SK-N-SH treated with all-trans-retinoic acid at 6 μM for 48 hours (cell line): ENCODE data around the gene PRKCB.

Experiments used
- ATAC-seq: fragments of 200-7000 bp; cut with Tn5 transposase; 3 replicates; pipeline ENCODE4 v1.9.1; 2020; ENCODE audit warnings: mild to moderate bottlenecking, moderate library complexity
- CREB5 ChIP-seq: fragments of 250-450 bp; sonication (Bioruptor Pico); IDR thresholded peaks from 2 replicates; pipeline ENCODE4 v1.5.1; 2020; ENCODE audit warnings: low read depth, mild to moderate bottlenecking, moderate library complexity
- CSDC2 ChIP-seq: fragments of 250-450 bp; sonication (Bioruptor Pico); IDR thresholded peaks from 2 replicates; pipeline ENCODE4 v1.5.0; 2020; ENCODE audit warnings: mild to moderate bottlenecking, moderate library complexity
- CSRNP3 ChIP-seq: fragments of 250-450 bp; sonication (Bioruptor Pico); IDR thresholded peaks from 2 replicates; pipeline ENCODE4 v1.5.1; 2021; ENCODE audit warnings: mild to moderate bottlenecking, moderate library complexity
- ESRRG ChIP-seq: fragments of 250-450 bp; sonication (Bioruptor Pico); IDR thresholded peaks from 2 replicates; pipeline ENCODE4 v1.6.1; 2021; ENCODE audit warnings: mild to moderate bottlenecking
- GLIS3 ChIP-seq: fragments of 250-450 bp; sonication (Bioruptor Pico); IDR thresholded peaks from 2 replicates; pipeline ENCODE4 v1.5.0; 2020; ENCODE audit warnings: mild to moderate bottlenecking, moderate library complexity
- ISL1 ChIP-seq: fragments of 250-450 bp; sonication (Bioruptor Pico); IDR thresholded peaks from 2 replicates; pipeline ENCODE4 v2.1.2; 2022; ENCODE audit warnings: mild to moderate bottlenecking, moderate library complexity
- OSR1 ChIP-seq: fragments of 250-450 bp; sonication (Bioruptor Pico); IDR thresholded peaks from 2 replicates; pipeline ENCODE4 v1.8.0; 2022; ENCODE audit warnings: moderate library complexity, mild to moderate bottlenecking, inconsistent platforms
- PATZ1 ChIP-seq: fragments of 250-450 bp; sonication (Bioruptor Pico); IDR thresholded peaks from 2 replicates; pipeline ENCODE4 v1.8.0; 2020; ENCODE audit warnings: mild to moderate bottlenecking, moderate library complexity, borderline replicate concordance
- PPARA ChIP-seq: fragments of 250-450 bp; sonication (Bioruptor Pico); IDR thresholded peaks from 2 replicates; pipeline ENCODE4 v1.5.0; 2020; ENCODE audit warnings: mild to moderate bottlenecking, borderline replicate concordance
- RARB ChIP-seq: fragments of 250-450 bp; sonication (Bioruptor Pico); IDR thresholded peaks from 2 replicates; pipeline ENCODE4 v1.8.0; 2021; ENCODE audit warnings: mild to moderate bottlenecking, moderate library complexity
- SNAI2 ChIP-seq: fragments of 250-450 bp; sonication (Bioruptor Pico); IDR thresholded peaks from 2 replicates; pipeline ENCODE4 v1.5.0; 2020; ENCODE audit warnings: mild to moderate bottlenecking, moderate library complexity
- TCF4 ChIP-seq: fragments of 250-450 bp; sonication (Bioruptor Pico); IDR thresholded peaks from 2 replicates; pipeline ENCODE4 v1.8.0; 2021; ENCODE audit warnings: mild to moderate bottlenecking, moderate library complexity, borderline replicate concordance
- TOX ChIP-seq: fragments of 250-450 bp; sonication (Bioruptor Pico); IDR thresholded peaks from 2 replicates; pipeline ENCODE4 v1.8.0; 2021; ENCODE audit warnings: mild to moderate bottlenecking, moderate library complexity, borderline replicate concordance
- TSHZ2 ChIP-seq: fragments of 250-450 bp; sonication (Bioruptor Pico); IDR thresholded peaks from 2 replicates; pipeline ENCODE4 v1.5.0; 2020; ENCODE audit warnings: mild to moderate bottlenecking, moderate library complexity
- ZC3H10 ChIP-seq: fragments of 250-450 bp; sonication (Bioruptor Pico); IDR thresholded peaks from 2 replicates; pipeline ENCODE4 v1.5.1; 2021; ENCODE audit warnings: mild to moderate bottlenecking, moderate library complexity
- ZFP3 ChIP-seq: fragments of 250-450 bp; sonication (Bioruptor Pico); IDR thresholded peaks from 2 replicates; pipeline ENCODE4 v1.5.0; 2020; ENCODE audit warnings: mild to moderate bottlenecking, moderate library complexity
- ZFP30 ChIP-seq: fragments of 450-650 bp; formaldehyde crosslinking; IDR thresholded peaks from 2 replicates; pipeline ENCODE4 v1.5.0; 2022; ENCODE audit warnings: mild to moderate bottlenecking, moderate library complexity
- ZNF565 ChIP-seq: fragments of 450-650 bp; formaldehyde crosslinking; conservative IDR thresholded peaks from 2 replicates; pipeline ENCODE4 v1.5.0; 2020; ENCODE audit warnings: low read depth, mild to moderate bottlenecking, moderate library complexity
- ZNF70 ChIP-seq: fragments of 450-650 bp; formaldehyde crosslinking; IDR thresholded peaks from 2 replicates; pipeline ENCODE4 v1.5.0; 2020; ENCODE audit warnings: mild to moderate bottlenecking, moderate library complexity

Gene PRKCB

GRCh38 chr16:23827057-23827456, 8.7 kb upstream of the PRKCB start:
- no peak for ATAC-seq
- TF ChIP-seq CSDC2 (no peak), CREB5 (CRISPR knock-in tag) (no peak), TOX (CRISPR knock-in tag) (no peak), TSHZ2 (CRISPR knock-in tag) (no peak), PATZ1 (CRISPR knock-in tag) (no peak), ZFP3 (CRISPR knock-in tag) (no peak), OSR1 (no peak), ZNF565 (CRISPR knock-in tag) (no peak), GLIS3 (no peak), ZFP30 (no peak), ISL1 (no peak), ZNF70 (CRISPR knock-in tag) (no peak)

GRCh38 chr16:23829454-23829853, 6.3 kb upstream of the PRKCB start:
- ATAC-seq: no peak
- no peak for TF ChIP-seq PATZ1 (CRISPR knock-in tag)
- no peak for TF ChIP-seq TSHZ2 (CRISPR knock-in tag)
- no peak for TF ChIP-seq ZFP30
- TF ChIP-seq CSDC2: no peak

GRCh38 chr16:23830276-23830675, 5.5 kb upstream of the PRKCB start:
- ATAC-seq: no peak
- TF ChIP-seq CREB5 (CRISPR knock-in tag) (no peak), ISL1 (no peak), SNAI2 (CRISPR knock-in tag) (no peak), TOX (CRISPR knock-in tag) (no peak), CSDC2 (no peak), ZFP30 (no peak), OSR1 (no peak), TCF4 (no peak), PATZ1 (CRISPR knock-in tag) (no peak), ZNF565 (CRISPR knock-in tag) (no peak), ZC3H10 (CRISPR knock-in tag) (no peak), GLIS3 (no peak), RARB (CRISPR knock-in tag) (no peak), PPARA (no peak), ZFP3 (CRISPR knock-in tag) (no peak), CSRNP3 (CRISPR knock-in tag) (no peak), ESRRG (CRISPR knock-in tag) (no peak)
